Measurements from ENCODE around the gene PSMD2. TPM values are rescaled to one million over a fixed set of nuclear protein-coding genes. Genes with fewer than 3 reads are reported as not detected.

PSMD2 gene
- total RNA-seq, 1 donor from 2014 or later, result 269 TPM

DNA sequence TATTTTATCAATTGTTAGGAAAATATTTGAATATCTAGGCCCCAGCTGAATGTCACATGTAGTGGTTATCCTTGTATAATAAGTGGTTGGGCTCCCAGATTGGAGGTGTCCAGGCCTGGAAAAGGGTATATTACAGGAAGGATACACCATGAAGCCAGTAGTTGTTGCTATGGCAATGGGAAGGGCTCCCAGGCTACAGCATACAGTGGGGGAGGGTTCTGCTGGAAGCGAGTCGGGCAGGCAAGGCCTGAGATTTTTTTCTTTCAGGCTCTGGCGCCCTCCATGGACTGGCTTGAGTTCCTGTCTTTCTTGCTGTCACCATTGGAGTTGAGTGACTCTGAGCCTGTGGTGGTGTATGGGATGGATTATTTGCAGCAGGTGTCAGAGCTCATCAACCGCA, 14.3 kb upstream of the PSMD2 start:
- no peaks in the 10 kb centered on the region for H3K36me3 Mint-ChIP-seq (ENCODE audit: insufficient read depth)
- no peak for DNase-seq (ENCODE audit: low spot score, unreplicated experiment)
- no peak overlapping the region for H3K4me3 Mint-ChIP-seq (ENCODE audit: low read depth)
- no peaks in the 10 kb centered on the region for H3K9me3 Mint-ChIP-seq (ENCODE audit: low read depth)
- H3K27ac Mint-ChIP-seq, result no peak overlapping the region
- TF ChIP-seq, protein P1, sequence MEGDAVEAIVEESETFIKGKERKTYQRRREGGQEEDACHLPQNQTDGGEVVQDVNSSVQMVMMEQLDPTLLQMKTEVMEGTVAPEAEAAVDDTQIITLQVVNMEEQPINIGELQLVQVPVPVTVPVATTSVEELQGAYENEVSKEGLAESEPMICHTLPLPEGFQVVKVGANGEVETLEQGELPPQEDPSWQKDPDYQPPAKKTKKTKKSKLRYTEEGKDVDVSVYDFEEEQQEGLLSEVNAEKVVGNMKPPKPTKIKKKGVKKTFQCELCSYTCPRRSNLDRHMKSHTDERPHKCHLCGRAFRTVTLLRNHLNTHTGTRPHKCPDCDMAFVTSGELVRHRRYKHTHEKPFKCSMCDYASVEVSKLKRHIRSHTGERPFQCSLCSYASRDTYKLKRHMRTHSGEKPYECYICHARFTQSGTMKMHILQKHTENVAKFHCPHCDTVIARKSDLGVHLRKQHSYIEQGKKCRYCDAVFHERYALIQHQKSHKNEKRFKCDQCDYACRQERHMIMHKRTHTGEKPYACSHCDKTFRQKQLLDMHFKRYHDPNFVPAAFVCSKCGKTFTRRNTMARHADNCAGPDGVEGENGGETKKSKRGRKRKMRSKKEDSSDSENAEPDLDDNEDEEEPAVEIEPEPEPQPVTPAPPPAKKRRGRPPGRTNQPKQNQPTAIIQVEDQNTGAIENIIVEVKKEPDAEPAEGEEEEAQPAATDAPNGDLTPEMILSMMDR (IDR thresholded peaks at IDR 0.05; ENCODE audit: unreplicated experiment), result peak; percentile 42
- H3K4me1 Mint-ChIP-seq (ENCODE audit: low read depth), result no peaks in the 10 kb centered on the region
- peaks cover 40% of the 10 kb centered on the region for H3K27me3 Mint-ChIP-seq

DNA sequence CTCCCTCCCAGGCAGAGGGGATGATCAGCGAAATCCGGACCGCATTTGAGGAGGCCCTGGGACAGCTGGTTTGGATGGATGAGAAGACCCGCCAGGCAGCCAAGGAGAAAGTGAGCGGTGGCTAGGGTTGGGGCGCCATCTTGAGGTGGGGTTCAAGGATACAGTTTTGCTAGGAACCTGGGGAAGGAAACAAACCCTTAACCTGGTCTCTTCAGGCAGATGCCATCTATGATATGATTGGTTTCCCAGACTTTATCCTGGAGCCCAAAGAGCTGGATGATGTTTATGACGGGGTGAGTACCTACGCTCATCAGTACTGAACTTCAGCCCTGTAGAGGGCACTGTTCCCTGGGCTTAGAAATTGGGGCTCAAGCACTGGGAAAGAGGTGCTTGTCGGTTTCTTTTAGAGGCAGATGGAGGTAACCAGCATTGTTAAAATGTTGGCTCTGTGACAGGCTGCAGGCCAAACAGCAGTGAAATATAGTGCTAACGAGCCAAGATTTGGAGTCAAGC, 9.6 kb upstream of the PSMD2 start:
- Mint-ChIP-seq H3K4me1 (ENCODE audit: low read depth) (no peaks in the 10 kb centered on the region), H3K9me3 (ENCODE audit: low read depth) (no peaks in the 10 kb centered on the region), H3K4me3 (ENCODE audit: low read depth) (no peak overlapping the region), H3K27ac (no peak overlapping the region), H3K36me3 (ENCODE audit: insufficient read depth) (no peaks in the 10 kb centered on the region), H3K27me3 (peaks cover 36% of the 10 kb centered on the region)
- TF ChIP-seq, protein P1 (IDR thresholded peaks at IDR 0.05; ENCODE audit: unreplicated experiment), result peak; percentile 60
- peak; percentile 23 for DNase-seq (ENCODE audit: low spot score, unreplicated experiment)

DNA sequence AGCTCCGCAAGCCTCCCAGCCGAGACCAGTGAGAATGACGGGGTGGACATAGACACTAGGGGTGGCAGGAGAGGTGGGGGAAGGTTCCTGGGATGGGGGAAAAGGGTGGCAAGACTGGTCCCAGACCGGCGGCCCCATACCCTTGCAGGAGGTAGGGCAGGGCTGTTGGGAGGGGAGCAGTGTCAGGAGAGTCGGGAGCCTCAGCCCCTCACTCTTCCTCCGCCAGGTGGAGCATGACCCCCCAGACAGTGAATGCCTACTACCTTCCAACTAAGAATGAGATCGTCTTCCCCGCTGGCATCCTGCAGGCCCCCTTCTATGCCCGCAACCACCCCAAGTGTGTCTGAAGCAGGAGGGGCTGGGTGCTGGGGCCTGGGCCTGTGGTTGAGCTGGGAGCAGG, 8.7 kb upstream of the PSMD2 start:
- TF ChIP-seq, protein P1 (IDR thresholded peaks at IDR 0.05; ENCODE audit: unreplicated experiment), result no peak
- Mint-ChIP-seq H3K9me3 (ENCODE audit: low read depth) (no peaks in the 10 kb centered on the region), H3K4me3 (ENCODE audit: low read depth) (no peak overlapping the region), H3K36me3 (ENCODE audit: insufficient read depth) (no peaks in the 10 kb centered on the region), H3K27me3 (peaks cover 38% of the 10 kb centered on the region), H3K4me1 (ENCODE audit: low read depth) (no peaks in the 10 kb centered on the region), H3K27ac (no peak overlapping the region)
- no peak for DNase-seq (ENCODE audit: low spot score, unreplicated experiment)

DNA sequence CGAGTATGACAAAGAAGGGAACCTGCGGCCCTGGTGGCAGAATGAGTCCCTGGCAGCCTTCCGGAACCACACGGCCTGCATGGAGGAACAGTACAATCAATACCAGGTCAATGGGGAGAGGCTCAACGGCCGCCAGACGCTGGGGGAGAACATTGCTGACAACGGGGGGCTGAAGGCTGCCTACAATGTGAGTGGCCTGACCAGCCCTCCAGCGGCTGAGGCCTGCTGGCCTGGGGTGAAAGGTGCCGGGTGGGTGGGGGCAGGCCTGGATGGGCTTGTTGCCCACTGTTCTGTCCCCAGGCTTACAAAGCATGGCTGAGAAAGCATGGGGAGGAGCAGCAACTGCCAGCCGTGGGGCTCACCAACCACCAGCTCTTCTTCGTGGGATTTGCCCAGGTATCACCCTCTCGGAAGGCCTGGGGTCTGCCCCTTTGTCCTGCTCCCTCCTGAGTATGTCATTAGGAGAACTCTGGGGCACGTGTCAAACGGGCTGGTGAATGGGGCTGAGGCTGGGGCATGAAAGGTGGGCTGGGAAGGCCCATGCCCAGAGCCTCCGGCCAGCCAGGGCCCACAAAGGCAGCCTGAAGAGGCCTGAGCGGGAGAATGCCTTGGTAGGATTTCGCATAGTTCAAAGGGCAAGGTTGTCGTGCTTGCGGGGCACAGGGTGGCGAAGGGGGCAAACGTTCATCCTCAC, 7.8 kb upstream of the PSMD2 start:
- Mint-ChIP-seq H3K36me3 (ENCODE audit: insufficient read depth) (no peaks in the 10 kb centered on the region), H3K27ac (no peak overlapping the region), H3K4me1 (ENCODE audit: low read depth) (no peaks in the 10 kb centered on the region), H3K9me3 (ENCODE audit: low read depth) (no peaks in the 10 kb centered on the region), H3K4me3 (ENCODE audit: low read depth) (no peak overlapping the region), H3K27me3 (peaks cover 31% of the 10 kb centered on the region)
- no peak for DNase-seq (ENCODE audit: low spot score, unreplicated experiment)
- TF ChIP-seq, protein P1 (IDR thresholded peaks at IDR 0.05; ENCODE audit: unreplicated experiment), result no peak

DNA sequence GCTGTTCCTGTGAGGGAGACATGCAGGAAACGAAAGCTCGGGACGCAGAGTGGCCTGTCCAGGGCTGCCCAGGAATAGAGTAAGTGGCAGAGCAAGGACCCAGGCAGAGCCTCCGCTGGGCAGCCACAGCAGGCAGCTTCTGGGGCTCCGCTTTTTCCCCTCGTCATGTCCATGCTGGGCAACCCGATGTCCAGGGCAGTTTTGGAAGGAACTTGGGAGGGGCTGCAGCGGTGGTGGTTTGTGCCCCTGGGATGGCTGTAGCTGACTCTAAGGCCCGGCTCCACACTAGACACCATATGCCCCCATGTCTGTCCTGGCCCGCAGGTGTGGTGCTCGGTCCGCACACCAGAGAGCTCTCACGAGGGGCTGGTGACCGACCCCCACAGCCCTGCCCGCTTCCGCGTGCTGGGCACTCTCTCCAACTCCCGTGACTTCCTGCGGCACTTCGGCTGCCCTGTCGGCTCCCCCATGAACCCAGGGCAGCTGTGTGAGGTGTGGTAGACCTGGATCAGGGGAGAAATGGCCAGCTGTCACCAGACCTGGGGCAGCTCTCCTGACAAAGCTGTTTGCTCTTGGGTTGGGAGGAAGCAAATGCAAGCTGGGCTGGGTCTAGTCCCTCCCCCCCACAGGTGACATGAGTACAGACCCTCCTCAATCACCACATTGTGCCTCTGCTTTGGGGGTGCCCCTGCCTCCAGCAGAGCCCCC, 7.1 kb upstream of the PSMD2 start:
- Mint-ChIP-seq H3K4me3 (ENCODE audit: low read depth) (no peak overlapping the region), H3K4me1 (ENCODE audit: low read depth) (no peaks in the 10 kb centered on the region), H3K9me3 (ENCODE audit: low read depth) (no peaks in the 10 kb centered on the region), H3K27ac (no peak overlapping the region), H3K27me3 (peaks cover 26% of the 10 kb centered on the region), H3K36me3 (ENCODE audit: insufficient read depth) (no peaks in the 10 kb centered on the region)
- DNase-seq (ENCODE audit: low spot score, unreplicated experiment), result no peak
- TF ChIP-seq, protein P1 (IDR thresholded peaks at IDR 0.05; ENCODE audit: unreplicated experiment), result no peak
